Measurements from ENCODE around the gene RTN1. TPM values are rescaled to one million over a fixed set of nuclear protein-coding genes. Genes with fewer than 3 reads are reported as not detected.
"Not testable (repeated sequence)": the region's sequence is repeated elsewhere in the genome, so short reads cannot be mapped to it uniquely, and the experiment has no call there.

Gene RTN1
- total RNA-seq, 1 donor from 2014 or later: 877 TPM

GRCh38 chr14:59707778-59708561, 162.6 kb downstream of the RTN1 start:
- FAIRE-seq: no peak
- DNase-seq (ENCODE audit: low spot score in 2 of 2): no peak

GRCh38 chr14:59705866-59706265, 164.7 kb downstream of the RTN1 start:
- FAIRE-seq (no peak), DNase-seq (ENCODE audit: low spot score in 2 of 2) (no peak)

DNA sequence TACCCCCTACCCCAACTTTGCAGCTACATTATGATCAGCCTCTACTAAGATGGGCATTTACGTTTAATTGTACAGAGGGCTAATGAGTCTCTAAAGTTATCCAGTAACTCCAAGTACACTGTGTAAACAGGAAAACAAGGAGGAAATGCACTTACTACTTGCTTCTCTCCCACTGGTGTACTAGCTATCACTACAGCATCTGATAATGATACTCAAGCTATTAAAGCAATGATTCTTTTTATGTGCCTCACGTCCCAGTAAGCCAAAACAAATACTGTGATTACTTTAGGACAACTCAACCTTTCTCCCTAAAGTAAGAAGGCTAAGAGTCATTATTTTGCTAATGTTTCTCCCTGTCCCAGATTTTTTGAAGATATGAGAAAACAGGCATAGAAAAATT, 165.3 kb downstream of the RTN1 start:
- DNase-seq (ENCODE audit: low spot score in 2 of 2): no peak
- FAIRE-seq: no peak

GRCh38 chr14:59704054-59704645, 166.4 kb downstream of the RTN1 start:
- FAIRE-seq: no peak
- DNase-seq (ENCODE audit: low spot score in 2 of 2): no peak

- DNase-seq (ENCODE audit: low spot score in 2 of 2) (no peak), FAIRE-seq (no peak)
Measured at GRCh38 chr14:59699442-59699841, 171.1 kb downstream of the RTN1 start.

DNA sequence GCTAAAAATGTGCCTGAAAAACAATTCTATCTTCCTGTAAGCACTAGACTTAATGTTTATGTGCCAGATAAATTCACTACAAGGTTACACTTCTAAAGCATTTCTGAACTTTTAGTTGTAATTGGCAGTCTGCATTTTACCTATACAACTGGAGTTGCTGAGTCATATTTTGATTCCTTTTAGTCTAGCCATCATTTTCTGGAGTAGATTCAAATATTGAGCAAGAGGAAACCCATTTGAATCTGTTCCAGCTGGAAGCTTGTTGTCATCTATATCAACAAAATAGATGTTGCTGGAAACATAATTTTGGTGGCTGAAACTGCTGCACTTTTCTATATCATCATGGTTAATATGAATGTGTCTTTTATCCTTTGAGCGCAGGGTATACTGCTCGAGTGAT, 171.8 kb downstream of the RTN1 start:
- DNase-seq (ENCODE audit: low spot score in 2 of 2) (no peak), FAIRE-seq (no peak)

- no peak for DNase-seq (ENCODE audit: low spot score in 2 of 2)
- FAIRE-seq: no peak
Measured at GRCh38 chr14:59695198-59695597, 175.4 kb downstream of the RTN1 start.

- FAIRE-seq (no peak), DNase-seq (ENCODE audit: low spot score in 2 of 2) (no peak)
Measured at GRCh38 chr14:59691266-59691665, 179.3 kb downstream of the RTN1 start.

DNA sequence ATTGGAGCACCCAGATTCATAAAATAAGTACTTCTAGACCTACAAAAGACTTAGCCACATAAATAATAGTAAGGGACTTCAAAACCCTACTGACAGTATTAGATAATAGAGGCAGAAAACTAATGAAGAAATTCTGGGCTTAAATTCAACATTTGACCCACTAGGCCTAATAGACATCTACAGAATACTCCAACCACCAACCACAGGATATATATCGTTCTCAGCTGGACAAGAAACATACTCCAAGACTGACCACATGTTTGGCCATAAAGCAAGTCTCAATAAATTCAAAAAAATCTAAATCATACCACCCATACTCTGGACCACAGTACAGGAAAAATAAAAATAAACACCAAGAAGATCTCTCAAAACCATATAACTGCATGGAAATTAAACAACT, 180.2 kb downstream of the RTN1 start:
- FAIRE-seq: no peak
- DNase-seq (ENCODE audit: low spot score in 2 of 2): no peak

DNA sequence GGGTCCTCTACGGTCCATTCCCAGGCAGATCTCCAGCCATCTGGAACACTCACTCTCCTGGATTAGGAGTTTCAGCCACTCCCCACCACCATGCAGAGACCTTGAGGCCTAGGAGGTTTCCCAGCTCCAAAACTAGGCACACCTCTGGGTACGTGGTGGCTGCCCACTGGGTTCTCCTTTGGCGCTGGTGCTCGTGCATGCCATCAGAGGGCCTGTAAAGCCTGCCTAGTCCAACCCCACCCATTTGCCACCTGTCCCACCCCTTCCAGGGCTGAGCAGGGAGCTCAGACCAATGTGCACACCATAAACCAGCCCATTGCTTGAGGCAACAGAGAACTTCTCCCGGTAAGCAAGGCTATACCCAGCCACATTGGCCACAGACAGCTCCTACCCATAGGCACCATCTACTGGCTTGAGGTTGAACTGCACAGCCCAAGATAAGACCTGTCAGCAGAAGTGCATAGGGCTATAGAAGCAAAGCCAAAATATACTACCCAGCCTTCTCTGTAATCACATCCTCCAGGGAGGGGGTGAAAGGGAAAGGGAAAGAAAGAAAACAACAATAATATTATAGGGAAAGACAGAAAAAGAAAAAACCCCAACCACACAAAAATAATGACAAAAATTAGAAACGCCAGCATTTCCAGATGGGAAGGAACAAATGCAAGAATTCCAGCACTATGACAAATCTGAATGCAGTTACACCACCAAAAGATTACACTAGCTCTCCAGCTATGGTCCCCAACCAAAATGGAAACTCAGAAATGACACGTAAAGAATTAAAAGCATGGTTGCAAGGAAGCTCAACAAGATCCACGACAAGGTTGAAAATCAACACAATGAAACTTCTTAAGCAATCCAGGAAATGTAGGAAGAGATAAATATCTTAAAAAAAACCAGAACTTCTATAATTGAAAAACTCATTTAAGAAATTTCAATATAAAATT, 182.1 kb downstream of the RTN1 start:
- no peak for FAIRE-seq
- DNase-seq (ENCODE audit: low spot score in 2 of 2): no peak

DNA sequence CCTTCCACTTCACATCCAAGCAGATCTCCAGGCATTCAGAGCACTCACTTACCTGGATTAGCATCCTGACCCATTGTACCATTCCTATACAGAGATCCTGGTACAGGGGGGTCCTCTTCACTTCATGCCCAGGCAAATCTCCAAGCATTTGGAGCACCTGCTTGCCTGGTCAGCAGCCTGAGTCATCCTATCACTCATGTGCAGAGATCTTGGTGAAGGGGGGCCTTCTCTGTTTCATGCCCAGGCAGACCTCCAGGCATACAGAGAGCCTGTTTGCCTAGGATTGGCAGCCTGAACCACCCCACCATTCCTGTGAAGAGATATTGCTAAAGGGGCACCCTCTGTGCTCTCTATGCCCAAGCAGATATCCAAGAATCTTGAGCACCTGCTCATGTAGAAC, 182.9 kb downstream of the RTN1 start:
- FAIRE-seq: no peak

DNA sequence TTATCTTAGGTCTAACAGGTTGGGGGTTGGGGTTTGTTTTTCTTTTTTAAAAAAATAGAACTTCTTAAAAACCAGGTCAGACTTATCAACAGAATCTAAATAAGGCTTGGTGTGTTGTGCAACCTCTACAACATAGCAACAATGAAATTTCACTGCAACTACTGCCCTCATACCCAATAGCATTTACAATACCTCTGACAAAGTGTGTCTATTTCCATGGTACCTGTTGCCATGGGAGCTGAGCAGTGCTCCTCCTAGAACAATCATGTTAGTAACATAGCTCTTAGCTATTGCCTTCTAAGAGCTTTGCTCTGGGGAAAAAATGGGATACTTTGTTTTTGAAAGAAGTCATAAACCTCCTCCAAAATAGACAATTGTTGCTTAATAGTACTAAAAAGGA, 190.7 kb downstream of the RTN1 start:
- FAIRE-seq (no peak), DNase-seq (ENCODE audit: low spot score in 2 of 2) (no peak)

More for the DNA sequence above, 182.9 kb downstream of the RTN1 start:
- no peak for DNase-seq (ENCODE audit: low spot score in 2 of 2)

- no peak for FAIRE-seq
- no peak for DNase-seq (ENCODE audit: low spot score in 2 of 2)
Measured at GRCh38 chr14:59678352-59678751, 192.2 kb downstream of the RTN1 start.

DNA sequence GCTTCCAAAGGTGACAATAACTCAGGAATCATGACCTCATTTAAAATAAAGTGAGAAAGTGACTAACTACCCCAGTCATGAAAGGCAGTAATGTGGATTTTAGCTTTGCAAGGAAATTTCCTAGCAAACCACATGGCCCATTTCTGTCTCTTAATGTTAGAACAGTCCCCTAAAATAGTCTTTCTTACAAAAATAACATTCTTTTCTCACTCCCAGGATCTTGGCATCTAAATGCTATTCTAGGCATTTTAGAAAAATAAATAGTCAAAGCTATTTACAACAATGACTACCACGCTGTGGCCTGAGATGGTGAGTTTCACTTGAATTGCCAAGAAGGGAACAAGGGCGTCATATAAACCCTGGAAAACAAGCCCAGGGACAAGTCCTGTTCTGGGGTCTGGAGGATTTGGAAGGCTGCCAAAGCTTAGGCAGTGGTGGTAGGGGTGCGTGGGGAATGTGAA, 192.8 kb downstream of the RTN1 start:
- FAIRE-seq: no peak
- no peak for DNase-seq (ENCODE audit: low spot score in 2 of 2)

DNA sequence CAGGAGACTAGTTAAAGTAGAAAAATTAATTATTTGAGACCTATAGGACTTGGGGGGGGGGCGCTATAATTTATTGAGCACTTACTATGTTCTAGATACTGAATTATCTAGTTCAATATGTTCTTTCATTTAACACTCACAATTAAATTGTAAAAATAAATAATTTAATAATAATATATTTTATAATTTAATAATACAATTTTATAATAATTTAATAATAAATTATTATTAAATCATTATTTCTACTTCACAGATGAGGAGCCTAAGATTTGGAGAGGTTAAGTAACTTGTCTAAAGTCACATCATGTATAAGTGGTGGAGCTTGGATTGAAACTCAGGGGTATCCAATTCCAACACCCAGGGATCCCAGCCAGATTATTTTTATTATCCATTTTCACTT, 195.2 kb downstream of the RTN1 start:
- FAIRE-seq (no peak), DNase-seq (ENCODE audit: low spot score in 2 of 2) (no peak)

- FAIRE-seq: no peak
- no peak for DNase-seq (ENCODE audit: low spot score in 2 of 2)
Measured at GRCh38 chr14:59664741-59665140, 205.8 kb downstream of the RTN1 start.

GRCh38 chr14:59657769-59658168, 212.8 kb downstream of the RTN1 start:
- DNase-seq (ENCODE audit: low spot score in 2 of 2) (no peak), FAIRE-seq (no peak)

DNA sequence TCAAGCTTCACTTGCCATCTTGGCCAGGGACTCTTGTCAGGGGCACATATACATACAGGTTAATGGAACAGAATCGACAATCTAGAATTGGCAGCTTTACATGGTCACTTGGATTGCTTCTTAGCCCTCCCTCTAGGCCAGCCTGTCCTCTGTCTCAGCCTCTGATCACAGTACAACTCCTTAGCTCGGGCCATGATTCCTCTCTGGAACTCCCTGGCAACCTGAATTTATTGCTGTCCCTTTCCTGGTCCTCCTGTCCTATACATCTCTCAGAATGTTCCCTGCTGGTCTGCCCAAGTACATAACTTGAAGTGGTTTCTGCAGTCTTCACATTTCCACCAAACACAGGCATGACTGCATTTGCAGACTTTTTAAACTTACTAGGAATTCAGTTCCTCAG, 214.1 kb downstream of the RTN1 start:
- DNase-seq (ENCODE audit: low spot score in 2 of 2) (no peak), FAIRE-seq (no peak)

DNA sequence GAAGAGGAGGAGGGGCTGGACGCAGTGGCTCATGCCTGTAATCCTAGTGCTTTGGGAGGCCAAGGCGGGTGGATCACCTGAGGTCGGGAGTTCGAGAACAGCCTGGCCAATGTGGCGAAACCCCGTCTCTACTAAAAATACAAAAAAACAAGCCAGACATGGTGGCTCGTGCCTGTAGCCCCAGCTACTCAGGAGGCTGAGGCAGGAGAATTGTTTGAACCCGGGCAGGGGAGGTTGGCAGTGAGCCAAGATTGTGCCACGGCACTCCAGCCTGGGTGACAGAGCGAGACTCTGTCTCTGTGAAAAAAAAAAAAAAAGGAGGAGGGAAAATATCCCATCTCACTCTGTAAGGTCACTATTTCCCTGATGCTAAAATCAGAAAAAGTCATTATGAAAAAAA, 216.4 kb downstream of the RTN1 start:
- not testable (repeated sequence) for DNase-seq (ENCODE audit: low spot score in 2 of 2); FAIRE-seq

GRCh38 chr14:59646832-59647231, 223.7 kb downstream of the RTN1 start:
- not testable (repeated sequence) for FAIRE-seq; DNase-seq (ENCODE audit: low spot score in 2 of 2)

- DNase-seq (ENCODE audit: low spot score in 2 of 2) (no peak), FAIRE-seq (no peak)
Measured at GRCh38 chr14:59638885-59639284, 231.7 kb downstream of the RTN1 start.

All from frontal cortex (tissue), 4 donors.